Aorta (tissue), 5 donors: ENCODE data around the gene CDHR5. TPM values are rescaled to one million over a fixed set of nuclear protein-coding genes. Genes with fewer than 3 reads are reported as not detected.

ENCODE experiments used
- ATAC-seq: fragments of 200-7000 bp; cut with Tn5 transposase; one replicate; pipeline ENCODE4 v1.9.1; 2022; ENCODE audit warnings: moderate library complexity; ENCODE audit not compliant: low FRiP score
- DNase-seq, 2 donors: peaks; one replicate each; pipeline ENCODE4 v3.0.0-alpha.2; 2020
- H3K27ac ChIP-seq, 2 donors: one replicate each; pipeline ENCODE4 v1.5.1; 2013; ENCODE audit warnings: low read length in 2 of 2, mild to moderate bottlenecking in 2 of 2, moderate library complexity in 2 of 2, control low read depth in 1 of 2, inconsistent platforms in 1 of 2, low read depth in 1 of 2
- H3K27me3 ChIP-seq, 2 donors: one replicate each; pipeline ENCODE4 v1.6.1; 2013; ENCODE audit warnings: control low read depth in 1 of 2, low read length in 1 of 2, mild to moderate bottlenecking in 1 of 2, moderate library complexity in 1 of 2; ENCODE audit not compliant: insufficient read depth in 2 of 2, control insufficient read depth in 1 of 2
- H3K36me3 ChIP-seq, 2 donors: one replicate each; pipeline ENCODE4 v1.6.1; 2013; ENCODE audit warnings: control low read depth in 1 of 2, low read length in 1 of 2, mild to moderate bottlenecking in 1 of 2; ENCODE audit not compliant: insufficient read depth in 2 of 2, control insufficient read depth in 1 of 2
- H3K4me1 ChIP-seq, 2 donors: one replicate each; pipeline ENCODE4 v1.6.1; 2013; ENCODE audit warnings: low read length in 2 of 2, control low read depth in 1 of 2, mild to moderate bottlenecking in 1 of 2, moderate library complexity in 1 of 2; ENCODE audit not compliant: insufficient read depth in 2 of 2, control insufficient read depth in 1 of 2
- H3K4me3 ChIP-seq, 2 donors: one replicate each; pipeline ENCODE4 v1.5.1; 2013; ENCODE audit warnings: low read length in 2 of 2, control low read depth in 1 of 2, mild to moderate bottlenecking in 1 of 2
- H3K9me3 ChIP-seq: one replicate; pipeline ENCODE4 v1.6.1; 2013; ENCODE audit warnings: mild to moderate bottlenecking, low read length; ENCODE audit not compliant: control insufficient read depth
- WGBS, 2 donors: extraction: QIAGEN DNeasy Blood & Tissue Kit; methylation state at CpG; one replicate each; pipeline ENCODE4 v1.1.7; 2013; 5-methylcytosine and 5-hydroxymethylcytosine counted together
- intact Hi-C, 2 donors: fragments of 100-400 bp; cut with DNase I; formaldehyde crosslinking; loops; one replicate each; pipeline versions ENCODE4 v1.14.2 to v1.15.0; 2022
- polyA plus RNA-seq, 2 donors: library from polyadenylated mRNA; stranded (reverse); fragments of 200-250 nt; gene quantifications; one replicate each; pipeline ENCODE4 v1.2.3, GENCODE V29; 2013
- total RNA-seq, 2 donors: library from RNA; stranded (reverse); fragmentation: NEBNext Ultra II Directional; extraction: Animal tissue kit (Norgen Biotek cat#: 25700); gene quantifications; one replicate each; pipeline ENCODE4 v1.2.1, GENCODE V29; 2021
- donor health status: healthy with polysubstance abuse.
- donor health status: Bipolar disorder and iron deficiency.
- donor health status: DM: no; HTN: no; CAD: no.
- donor health status: DM: no; HTN: no; CAD: no.
- donor health status: DM: yes; HTN: yes; CAD: no.

CDHR5 gene
- total and polyA plus RNA-seq, 4 donors = 0.79 to 39.8 TPM; not detected in 2

DNA sequence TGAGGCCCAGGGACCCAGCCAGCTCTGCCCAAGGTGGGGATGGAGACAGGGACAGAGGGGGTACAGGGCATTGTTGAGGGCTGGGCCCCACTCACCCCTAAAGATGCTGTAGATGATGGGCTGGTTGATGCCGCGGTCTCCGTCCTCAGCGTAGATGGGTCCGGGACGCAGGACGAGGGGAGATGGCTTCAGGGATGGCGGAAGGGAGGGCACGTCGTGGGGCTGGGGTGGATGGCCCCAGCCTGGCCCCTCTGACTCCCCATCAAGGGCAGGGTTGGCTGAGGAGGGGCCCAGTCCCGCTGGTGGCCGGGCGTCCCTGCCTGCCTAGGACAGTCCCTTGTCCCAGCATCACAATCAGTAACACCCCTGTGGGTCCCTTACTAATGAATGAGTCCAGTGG is 4.6 kb downstream of the CDHR5 start:
- no peaks in the 10 kb centered on the region for H3K4me1 ChIP-seq
- intact Hi-C loops = no loop called here
- no peak for DNase-seq
- H3K27me3 ChIP-seq = no peaks in the 10 kb centered on the region
- H3K9me3 ChIP-seq = no peaks in the 10 kb centered on the region
- no peak overlapping the region for H3K27ac ChIP-seq
- no peak for ATAC-seq
- WGBS, 2 donors = 96 to 97% methylated on average over 13 of the region's 13 CpGs
- H3K4me3 ChIP-seq = no peak overlapping the region
- H3K36me3 ChIP-seq = no peaks in the 10 kb centered on the region

DNA sequence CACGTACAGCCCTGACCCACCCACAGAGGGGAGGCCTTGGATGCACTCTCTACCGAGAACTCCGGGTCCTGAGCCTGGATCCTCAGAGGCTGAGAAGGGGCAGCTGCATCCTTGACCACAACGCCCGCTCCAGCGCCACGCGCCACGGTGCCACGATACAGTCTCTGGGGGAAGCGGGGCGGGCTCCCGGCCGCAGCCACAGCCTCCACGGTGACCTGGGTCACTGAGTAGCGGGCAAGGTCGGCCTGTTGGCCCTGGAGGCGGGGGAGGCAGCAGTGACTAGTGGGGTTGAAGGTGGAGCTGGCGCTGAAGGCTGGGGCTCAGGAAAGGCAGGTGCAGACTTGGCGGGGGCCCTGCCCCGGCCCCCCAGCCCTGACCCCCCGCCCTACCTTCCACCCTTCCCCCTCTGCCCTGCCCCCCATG is 5.1 kb downstream of the CDHR5 start:
- H3K27me3 ChIP-seq = no peaks in the 10 kb centered on the region
- no peaks in the 10 kb centered on the region for H3K36me3 ChIP-seq
- WGBS, 2 donors = 94 to 95% methylated on average over 18 to 22 of the region's 22 CpGs
- intact Hi-C loops = no loop called here
- no peak overlapping the region for H3K27ac ChIP-seq
- H3K4me1 ChIP-seq = no peaks in the 10 kb centered on the region
- ATAC-seq (no peak), DNase-seq (no peak)
- no peaks in the 10 kb centered on the region for H3K9me3 ChIP-seq
- no peak overlapping the region for H3K4me3 ChIP-seq

DNA sequence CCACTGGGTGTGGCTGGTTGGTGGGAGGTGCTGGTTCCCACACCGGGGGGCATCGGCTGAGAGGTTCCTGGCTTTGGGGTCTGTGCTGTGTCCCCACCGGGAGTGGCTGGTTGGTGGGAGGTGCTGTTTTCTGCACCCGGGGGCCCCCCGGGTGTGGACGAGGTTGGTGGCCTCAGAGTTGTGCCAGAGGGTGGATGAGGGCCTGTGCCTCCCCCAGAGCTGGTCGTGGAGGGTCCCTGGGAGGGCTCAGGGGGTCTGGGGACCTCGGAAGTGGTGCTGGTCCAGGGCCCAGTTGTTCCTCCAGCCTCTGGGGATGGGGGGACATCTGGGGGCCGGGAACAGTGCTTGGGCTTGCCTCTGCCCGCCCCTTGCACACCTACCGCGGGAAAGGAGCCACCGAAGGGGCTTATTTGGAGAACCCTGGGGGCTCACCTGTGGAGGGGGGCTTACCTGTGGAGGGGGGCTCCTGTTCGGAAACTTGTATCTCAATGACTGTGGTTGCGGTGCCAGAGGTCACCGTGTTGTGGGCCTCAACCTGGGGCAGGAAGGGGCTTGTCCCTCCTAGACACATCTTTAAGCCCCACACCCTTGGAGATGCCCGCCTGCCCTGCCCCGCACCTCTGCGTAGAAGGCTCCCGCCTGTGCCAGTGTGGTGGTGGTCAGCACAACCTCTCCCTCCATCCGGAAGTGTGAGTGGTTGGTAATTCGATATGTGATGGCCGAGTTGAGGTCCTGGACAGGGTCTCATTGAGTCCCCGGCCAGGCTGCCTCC is 5.7 kb downstream of the CDHR5 start:
- no peaks in the 10 kb centered on the region for H3K9me3 ChIP-seq
- H3K4me3 ChIP-seq = no peak overlapping the region
- no peaks in the 10 kb centered on the region for H3K27me3 ChIP-seq
- intact Hi-C loops = no loop called here
- ATAC-seq (no peak), DNase-seq (no peak)
- 92% methylated on average over 24 of the region's 24 CpGs for WGBS, 2 donors
- H3K27ac ChIP-seq = no peak overlapping the region
- H3K36me3 ChIP-seq = no peaks in the 10 kb centered on the region
- H3K4me1 ChIP-seq = no peaks in the 10 kb centered on the region

DNA sequence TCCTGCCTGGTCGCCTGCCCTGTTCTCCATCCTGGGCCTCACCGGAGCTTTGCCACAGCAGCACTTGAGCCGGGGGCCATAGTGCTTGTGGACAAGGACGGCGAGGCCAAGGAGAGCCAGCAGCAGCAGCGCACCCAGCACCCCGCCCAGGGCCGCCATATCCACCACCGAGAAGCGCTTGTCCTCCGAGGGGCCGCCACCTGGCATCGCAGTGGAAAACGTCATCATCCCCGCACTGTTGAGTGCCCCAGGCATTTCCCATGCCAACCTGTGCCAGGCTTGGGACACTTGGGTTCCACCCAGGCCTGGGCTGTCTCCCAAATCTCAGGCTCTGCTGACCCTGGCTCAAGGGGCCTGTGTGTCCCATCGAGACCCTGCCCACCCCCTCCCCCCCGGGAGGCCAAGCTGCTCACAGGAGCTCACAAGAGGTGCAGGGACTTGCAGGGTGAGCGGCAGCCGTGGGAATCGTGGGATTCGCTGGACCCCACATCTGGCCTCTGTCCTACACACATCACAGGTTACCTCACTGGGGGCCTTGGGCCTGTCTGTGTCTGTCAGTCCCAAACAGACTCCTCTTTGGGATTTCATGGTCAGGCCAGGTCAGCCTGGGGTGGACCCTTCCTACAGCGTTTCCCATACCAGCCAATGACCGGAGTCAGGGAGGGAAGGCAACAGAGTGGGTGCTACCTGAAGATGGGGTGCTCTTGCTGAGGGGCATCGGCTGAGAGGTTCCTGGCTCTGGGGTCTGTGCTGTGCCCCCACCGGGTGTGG is 6.7 kb downstream of the CDHR5 start:
- 94% methylated on average over 25 of the region's 25 CpGs for WGBS, 2 donors
- H3K27ac ChIP-seq = no peak overlapping the region

DNA sequence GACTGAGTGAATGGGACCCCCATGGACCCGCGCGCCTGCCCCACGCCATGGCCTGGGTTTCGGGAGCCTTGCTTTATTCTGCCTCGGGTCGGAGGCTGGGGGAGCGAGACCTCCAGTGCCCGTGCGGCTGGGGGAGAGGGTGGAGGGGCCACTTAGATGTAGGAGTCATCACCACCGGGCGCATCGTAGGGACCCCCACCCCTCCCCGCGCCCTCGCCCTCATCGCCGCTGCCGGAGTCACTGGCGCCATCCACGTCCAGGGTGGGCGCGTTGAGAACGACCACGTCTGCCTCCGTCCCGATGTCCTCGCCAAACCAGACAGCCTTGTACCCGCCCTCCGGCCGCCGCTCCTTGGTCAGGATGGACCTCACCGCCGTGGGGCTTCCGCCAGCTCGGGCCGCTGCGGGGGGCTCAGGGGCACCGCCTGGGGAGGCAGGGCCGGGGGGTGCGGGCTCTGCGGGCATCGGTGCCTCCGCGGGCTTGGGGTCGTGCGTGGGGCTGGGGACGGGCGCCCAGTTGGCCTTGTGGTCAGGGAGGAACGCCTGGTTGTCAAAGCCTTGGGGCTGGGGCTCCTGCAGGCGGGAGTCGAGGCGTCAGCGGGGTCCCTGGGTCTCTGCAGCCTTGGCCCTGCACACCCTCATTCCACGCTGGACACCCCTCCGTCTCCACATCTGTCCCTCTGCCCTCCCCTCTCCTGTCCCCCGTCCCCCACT is 7.4 kb downstream of the CDHR5 start:
- Histone ChIP-seq H3K36me3 (no peaks in the 10 kb centered on the region), H3K9me3 (no peaks in the 10 kb centered on the region), H3K4me1 (no peaks in the 10 kb centered on the region), H3K27ac (no peak overlapping the region), H3K27me3 (no peaks in the 10 kb centered on the region), H3K4me3 (no peak overlapping the region)
- intact Hi-C loops = no loop called here
- no peak for ATAC-seq
- peak in 1 of 2 donors; percentile 57 for DNase-seq
- WGBS, 2 donors = 93 to 95% methylated on average over 55 to 57 of the region's 57 CpGs

More for the DNA sequence above, 6.7 kb downstream of the CDHR5 start:
- no peak for ATAC-seq
- Histone ChIP-seq H3K36me3 (no peaks in the 10 kb centered on the region), H3K9me3 (no peaks in the 10 kb centered on the region), H3K4me3 (no peak overlapping the region), H3K27me3 (no peaks in the 10 kb centered on the region), H3K4me1 (no peaks in the 10 kb centered on the region)
- DNase-seq = no peak
- intact Hi-C loops = no loop called here

DNA sequence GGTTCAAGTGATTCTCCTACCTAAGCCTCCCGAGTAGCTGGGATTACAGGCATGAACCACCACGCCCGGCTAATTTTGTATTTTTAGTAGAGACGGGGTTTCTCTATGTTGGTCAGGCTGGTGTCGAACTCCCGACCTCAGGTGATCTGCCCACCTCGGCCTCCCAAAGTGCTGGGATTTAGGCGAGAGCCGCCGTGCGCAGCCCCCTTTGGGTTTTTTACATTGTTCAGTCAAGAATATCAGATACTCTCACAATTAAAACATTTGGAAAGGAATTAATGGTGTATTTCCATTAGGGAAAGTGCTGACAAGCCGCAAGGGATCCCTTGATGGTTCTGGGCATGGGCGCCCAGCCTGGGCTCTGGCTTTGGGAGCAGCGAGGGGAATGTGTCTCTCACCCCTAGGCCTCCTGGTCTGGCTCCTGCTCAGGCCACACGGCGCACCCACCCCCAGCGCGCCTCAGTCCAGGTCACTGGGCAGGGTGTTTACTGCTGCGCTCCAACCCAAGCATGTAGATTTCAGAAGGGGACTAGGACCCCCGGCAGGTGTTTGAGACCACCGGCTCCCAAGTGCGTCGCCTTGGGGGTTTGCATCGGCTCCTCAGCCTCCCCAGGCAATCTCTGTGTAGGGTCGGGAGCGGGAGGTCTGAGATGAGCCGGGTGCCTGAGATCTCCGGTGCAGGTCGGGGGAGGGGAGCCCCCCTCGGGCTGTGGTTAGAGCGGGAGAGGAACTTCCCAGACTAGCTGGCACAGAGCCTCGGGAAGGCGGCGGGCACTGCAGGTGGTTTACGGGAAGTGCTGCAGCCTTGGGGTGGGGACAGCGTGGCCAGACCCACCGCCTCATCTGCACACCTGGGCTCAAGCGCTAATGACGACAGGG is 8.2 kb downstream of the CDHR5 start:
- no peak overlapping the region for H3K4me3 ChIP-seq
- H3K27me3 ChIP-seq = no peaks in the 10 kb centered on the region
- peak in 1 of 2 donors; percentile 72 for DNase-seq
- H3K36me3 ChIP-seq = no peaks in the 10 kb centered on the region
- intact Hi-C loops = no loop called here
- no peaks in the 10 kb centered on the region for H3K9me3 ChIP-seq
- WGBS, 2 donors = 87 to 88% methylated on average over 39 of the region's 39 CpGs
- H3K27ac ChIP-seq = no peak overlapping the region
- no peaks in the 10 kb centered on the region for H3K4me1 ChIP-seq
- no peak for ATAC-seq

DNA sequence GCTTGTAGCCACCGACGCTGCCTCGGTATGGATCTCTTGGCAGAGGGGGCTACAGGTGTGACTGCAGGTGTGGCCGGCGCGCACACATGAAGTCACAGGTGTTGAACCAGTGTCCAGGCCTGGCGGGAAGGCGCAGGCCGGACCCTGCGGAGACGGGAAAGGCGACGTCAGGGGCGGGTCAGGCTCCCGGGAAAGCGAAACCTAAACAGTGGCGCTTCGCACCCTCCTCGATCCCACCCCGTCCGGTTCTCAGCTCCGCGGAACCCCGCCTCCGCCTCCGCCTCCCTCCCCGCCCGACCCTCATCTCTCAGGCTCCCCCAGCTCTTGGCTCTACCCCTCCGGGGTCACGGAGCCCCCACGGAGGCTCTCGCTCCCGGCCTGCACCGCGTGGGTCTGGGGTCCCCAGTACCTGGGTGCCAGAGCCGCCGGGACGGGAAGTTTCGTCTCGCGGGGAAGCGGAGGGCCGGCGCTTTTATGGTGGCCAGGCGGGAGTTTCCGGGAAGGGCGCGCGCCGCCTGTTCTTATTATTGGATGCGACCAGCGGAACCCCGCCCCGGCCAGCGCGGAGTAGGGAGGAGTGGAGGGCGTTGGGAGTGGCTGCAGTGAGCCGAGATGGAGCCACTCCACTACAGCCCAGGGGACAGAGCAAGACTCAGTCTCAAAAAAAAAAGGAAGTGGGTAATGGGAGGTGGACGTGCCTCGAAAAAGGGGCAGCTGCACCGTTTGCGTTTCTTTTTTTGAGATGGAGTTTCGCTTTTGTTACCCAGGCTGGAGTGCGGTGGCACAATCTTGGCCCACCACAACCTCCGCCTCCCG is 9.0 kb downstream of the CDHR5 start, which contains the start of gene IRF7:
IRF7 (minus strand) TSS at position 447 of the 816 bp plus-strand sequence. CDS start 586 bp downstream, outside the sequence.
- WGBS, 2 donors = 5% methylated on average over 63 to 66 of the region's 66 CpGs
- Histone ChIP-seq H3K4me3 (peak within 1 kb of the TSS; percentile 48 to 83), H3K27me3 (no peaks in the 10 kb centered on the region), H3K27ac (peak within 1 kb of the TSS; percentile 51 to 63), H3K36me3 (peaks cover 0 to 2% of the 10 kb centered on the region in 2 donors), H3K4me1 (no peaks in the 10 kb centered on the region), H3K9me3 (no peaks in the 10 kb centered on the region)
- intact Hi-C loops = no loop called here
- DNase-seq (peak; percentile 99), ATAC-seq (peak; percentile 92)
